C4-2B (cell line): ENCODE measurements around the gene DNAH2.
A peak's percentile ranks its signal among the peaks of the same experiment; 100 is the strongest.
"Not testable (repeated sequence)": the region's sequence is repeated elsewhere in the genome, so short reads cannot be mapped to it uniquely, and the experiment has no call there.

ENCODE experiments used
- H3K27ac ChIP-seq: fragments of 450-650 bp; 2 replicates; pipeline ENCODE4 v1.5.1; 2017
- ZFX ChIP-seq: fragments of 450-650 bp; IDR thresholded peaks from 2 replicates; pipeline ENCODE4 v1.6.1; 2017
- TF ChIP-seq, protein P1 (sequence below): fragments of 450-650 bp; conservative IDR thresholded peaks from 2 replicates; pipeline ENCODE4 v1.5.1; 2017; ENCODE audit warnings: mild to moderate bottlenecking

The DNAH2 gene

DNA sequence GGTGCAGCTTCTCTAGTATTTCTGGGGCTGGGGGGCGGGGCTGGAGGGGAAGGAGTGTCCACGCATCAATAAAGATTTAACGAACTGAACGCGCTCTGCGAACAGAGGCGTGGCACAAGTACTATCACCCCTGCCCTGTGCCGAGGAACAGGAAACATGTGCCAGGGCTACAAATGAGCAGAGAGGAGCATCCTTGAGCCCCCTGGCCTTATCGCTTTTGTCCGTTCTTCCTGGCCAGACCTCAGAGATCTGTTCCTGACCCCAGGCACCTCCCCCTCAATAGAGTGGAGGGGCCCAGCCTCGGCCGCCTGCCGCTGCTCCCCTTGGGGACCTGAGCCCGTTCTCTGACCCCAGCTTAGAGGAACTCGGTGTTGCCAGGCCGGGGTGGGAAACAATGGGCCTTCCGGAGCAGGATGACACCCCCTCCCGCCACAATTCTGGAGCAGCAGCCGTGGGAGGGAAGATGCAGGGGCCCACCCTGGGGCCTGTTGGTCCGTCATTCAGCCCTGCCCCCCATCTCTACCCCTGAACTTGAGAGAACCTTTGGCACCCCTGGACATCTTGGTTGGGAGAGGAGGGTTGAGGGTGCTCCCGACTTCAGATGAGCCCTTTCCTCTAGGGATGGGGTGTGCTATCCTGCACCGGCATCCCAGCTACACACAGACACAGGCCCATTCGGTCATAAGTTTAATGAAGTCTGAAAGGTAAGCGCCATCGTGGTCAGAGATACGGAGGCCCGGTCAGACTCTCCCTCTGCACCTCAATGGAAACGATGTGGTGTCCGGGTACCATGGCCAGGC is 138.7 kb downstream of the DNAH2 start:
- H3K27ac ChIP-seq, result peak overlapping the region; percentile 87

DNA sequence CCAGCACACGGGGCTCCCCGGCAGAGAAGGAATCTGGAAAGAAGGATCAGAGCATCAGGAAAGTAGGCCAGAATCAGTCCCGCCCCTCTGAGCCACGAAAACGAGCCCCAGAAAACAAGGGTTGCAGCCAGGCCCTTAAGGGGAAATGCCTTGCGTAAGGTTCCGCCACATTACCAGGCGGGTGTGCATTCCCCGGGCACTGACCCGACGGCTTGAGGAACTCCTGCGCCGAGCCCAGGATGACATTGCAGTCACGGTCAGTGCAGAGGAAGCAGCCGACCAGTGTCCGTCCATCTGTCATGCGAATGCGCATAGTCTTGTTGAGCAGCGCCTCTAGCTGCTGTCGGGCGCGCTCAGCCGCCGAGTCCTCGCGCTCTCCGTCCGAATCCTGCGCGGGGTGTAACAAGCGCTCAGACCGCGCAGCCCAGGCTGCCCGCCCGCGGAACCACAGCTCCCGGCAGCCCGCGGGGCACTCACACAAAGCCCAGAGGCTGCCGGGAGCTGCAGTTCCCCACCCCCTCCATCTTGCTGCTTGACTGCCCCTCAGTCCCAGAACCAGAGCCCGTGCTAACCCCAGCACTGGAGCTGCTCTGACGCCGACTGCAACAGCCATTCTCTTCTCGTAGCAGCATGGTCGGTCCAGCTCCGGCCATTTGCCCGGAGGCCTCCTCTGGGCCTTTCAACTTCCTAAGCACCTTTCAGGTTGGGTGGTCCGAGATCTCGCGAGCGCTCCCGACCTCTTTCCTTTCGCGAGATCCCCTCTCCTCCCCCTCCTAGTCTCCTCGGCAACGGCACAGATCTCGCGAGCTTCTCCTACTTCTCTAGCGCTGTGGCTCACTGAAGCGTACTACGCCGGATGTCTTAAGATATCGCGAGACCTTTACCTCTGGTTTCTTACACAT is 139.5 kb downstream of the DNAH2 start, which contains the start of gene NAA38:
TSS of gene NAA38 (minus strand) at position 749 of the 902 bp plus-strand sequence. CDS start at position 653, 96 bp downstream.
- TF ChIP-seq, protein P1, sequence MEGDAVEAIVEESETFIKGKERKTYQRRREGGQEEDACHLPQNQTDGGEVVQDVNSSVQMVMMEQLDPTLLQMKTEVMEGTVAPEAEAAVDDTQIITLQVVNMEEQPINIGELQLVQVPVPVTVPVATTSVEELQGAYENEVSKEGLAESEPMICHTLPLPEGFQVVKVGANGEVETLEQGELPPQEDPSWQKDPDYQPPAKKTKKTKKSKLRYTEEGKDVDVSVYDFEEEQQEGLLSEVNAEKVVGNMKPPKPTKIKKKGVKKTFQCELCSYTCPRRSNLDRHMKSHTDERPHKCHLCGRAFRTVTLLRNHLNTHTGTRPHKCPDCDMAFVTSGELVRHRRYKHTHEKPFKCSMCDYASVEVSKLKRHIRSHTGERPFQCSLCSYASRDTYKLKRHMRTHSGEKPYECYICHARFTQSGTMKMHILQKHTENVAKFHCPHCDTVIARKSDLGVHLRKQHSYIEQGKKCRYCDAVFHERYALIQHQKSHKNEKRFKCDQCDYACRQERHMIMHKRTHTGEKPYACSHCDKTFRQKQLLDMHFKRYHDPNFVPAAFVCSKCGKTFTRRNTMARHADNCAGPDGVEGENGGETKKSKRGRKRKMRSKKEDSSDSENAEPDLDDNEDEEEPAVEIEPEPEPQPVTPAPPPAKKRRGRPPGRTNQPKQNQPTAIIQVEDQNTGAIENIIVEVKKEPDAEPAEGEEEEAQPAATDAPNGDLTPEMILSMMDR, result peak; percentile 59
- TF ChIP-seq ZFX, result peak; percentile 37

More for the DNA sequence above, 138.7 kb downstream of the DNAH2 start:
- TF ChIP-seq, protein P1, result no peak
- TF ChIP-seq ZFX, result no peak; the same call in 1 of the 2 replicates

DNA sequence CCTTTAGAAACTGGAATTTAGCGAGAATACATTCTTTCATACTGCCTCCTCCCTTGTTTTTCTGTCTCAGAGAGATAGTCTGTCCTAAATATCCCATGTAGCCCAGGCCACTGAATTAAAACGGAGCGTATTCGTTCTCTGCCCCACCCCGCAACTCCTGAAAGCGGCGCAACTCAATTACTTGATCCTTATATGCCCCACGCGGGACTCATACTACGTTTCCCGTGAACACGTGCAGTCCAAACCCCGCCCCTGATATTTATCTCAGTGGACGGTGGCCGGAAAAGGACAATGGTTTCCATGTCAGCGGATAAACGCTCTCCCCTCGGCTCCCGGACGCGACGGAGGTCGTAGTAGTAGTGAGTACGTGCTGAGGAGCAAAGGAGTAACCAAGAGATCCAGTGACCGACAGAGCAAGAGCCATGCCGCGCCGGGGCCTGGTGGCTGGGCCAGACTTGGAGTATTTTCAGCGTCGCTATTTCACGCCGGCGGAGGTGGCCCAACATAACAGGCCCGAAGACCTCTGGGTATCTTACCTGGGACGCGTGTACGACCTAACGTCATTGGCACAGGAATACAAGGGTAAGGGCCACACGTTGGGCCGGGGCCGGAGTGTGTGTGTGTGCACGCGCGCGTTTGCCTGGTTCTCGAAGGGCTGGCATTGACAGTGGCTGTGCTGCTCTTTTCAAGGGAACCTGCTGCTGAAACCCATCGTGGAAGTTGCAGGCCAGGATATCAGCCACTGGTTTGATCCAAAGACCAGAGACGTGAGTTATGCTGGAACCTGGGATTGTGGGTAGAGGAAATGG is 140.4 kb downstream of the DNAH2 start, which contains the start of gene CYB5D1:
TSS of gene CYB5D1 (plus strand) at position 291 of the 809 bp plus-strand sequence. CDS start at position 423, 132 bp downstream.
- peak; percentile 73 for TF ChIP-seq ZFX
- TF ChIP-seq, protein P1, result no peak
- H3K27ac ChIP-seq, result peak within 1 kb of the TSS; percentile 87

More for the DNA sequence above, 139.5 kb downstream of the DNAH2 start, which contains the start of gene NAA38:
- H3K27ac ChIP-seq, result peak within 1 kb of the TSS; percentile 87

DNA sequence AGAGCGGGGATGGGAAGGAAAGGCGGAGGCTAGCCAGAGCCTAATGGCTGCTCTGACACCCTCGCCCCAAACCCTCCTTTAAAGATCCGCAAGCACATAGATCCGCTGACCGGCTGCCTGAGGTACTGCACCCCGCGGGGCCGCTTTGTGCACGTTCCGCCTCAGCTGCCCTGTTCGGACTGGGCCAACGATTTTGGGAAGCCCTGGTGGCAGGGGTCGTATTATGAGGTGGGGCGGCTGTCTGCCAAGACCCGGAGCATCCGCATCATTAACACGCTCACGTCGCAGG is 140.9 kb downstream of the DNAH2 start:
- TF ChIP-seq, protein P1, result peak; percentile 51
- no peak for TF ChIP-seq ZFX
- H3K27ac ChIP-seq, result peak overlapping the region; percentile 87

DNA sequence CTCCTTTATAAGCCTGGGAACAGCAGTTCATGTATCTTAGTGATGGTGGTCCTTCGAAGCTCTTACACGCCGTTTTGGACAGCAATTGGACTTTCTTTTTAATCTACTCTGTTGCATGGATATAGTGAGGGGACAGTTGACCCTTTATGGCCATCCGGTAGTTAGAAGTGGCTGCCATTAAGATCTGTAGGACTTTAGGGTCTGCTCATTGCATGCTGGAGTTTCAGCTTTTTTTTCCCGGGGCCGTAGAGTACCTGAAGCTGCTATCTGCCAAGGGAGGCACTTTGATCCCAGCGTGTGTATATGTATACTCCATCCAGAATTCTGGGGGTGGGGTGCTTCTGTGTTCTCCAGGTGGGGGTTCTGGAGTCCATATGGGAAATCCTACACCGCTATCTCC is 141.5 kb downstream of the DNAH2 start:
- H3K27ac ChIP-seq, result peak overlapping the region; percentile 87
- TF ChIP-seq ZFX, result no peak
- TF ChIP-seq, protein P1, result no peak

DNA sequence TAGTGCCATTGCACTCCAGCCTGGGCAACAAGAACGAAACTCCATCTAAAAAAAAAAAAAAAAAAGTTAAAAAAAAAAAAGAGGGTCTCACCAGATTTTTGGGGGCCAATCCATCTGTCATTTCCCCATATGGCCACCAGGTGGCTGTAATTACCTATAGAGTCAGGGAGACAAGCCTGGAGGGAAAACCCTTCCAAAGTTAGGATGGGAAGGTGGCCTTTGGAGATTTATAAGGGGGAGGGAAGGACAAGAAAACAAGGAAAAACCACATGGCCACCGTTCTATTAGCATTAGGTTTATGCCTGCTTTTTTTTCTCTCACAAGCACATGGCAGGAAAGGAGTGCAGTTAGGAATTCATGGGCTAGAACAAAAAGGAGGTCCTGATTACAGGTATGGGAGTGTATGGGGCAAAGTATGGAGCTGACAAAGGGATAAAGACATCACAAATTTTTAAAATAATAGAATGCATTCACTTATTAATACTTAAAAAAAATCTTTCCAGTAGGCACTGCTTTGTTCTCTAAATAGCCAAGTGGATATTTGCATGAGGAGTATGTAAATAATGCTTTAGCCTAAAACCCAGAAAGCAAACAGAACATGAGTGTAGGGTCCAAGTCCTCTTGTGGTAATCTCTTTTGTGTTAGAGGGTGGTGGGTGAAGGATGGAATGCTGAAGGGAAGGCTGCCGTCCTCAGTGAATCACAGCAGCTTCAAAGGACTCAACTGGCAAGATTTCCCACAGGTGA is 145.3 kb downstream of the DNAH2 start:
- peak overlapping the region; percentile 39 for H3K27ac ChIP-seq
- TF ChIP-seq, protein P1, result peak; percentile 92
- no peak for TF ChIP-seq ZFX

DNA sequence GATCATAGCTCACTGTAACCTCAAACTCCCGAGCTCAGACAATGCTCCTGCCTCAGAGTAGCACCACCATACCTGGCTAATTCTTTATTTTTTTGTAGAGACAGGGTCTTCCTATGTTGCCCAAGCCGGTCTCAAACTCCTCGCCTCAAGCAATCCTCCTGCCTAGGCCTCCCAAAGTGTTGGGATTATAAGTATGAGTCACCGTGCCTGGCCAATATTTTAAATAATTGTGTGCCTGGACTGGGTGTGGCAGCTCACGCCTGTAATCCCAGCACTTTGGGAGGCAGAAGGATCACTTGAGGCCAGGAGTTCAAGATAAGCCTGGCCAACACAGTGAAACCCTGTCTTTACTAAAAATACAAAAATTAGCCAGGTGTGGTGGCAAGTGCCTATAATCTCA is 146.8 kb downstream of the DNAH2 start:
- H3K27ac ChIP-seq, result not testable (repeated sequence)
